KMS-11 (cell line): Measurements from ENCODE around the gene COA1.

Source experiments
- H2AFZ ChIP-seq: fragments of 200-600 bp; sonication (generic); 2 replicates; pipeline ENCODE4 v1.6.1; 2016; ENCODE audit warnings: antibody characterized with exemption, mixed run types, low read depth
- H3K27ac ChIP-seq: fragments of 200-600 bp; sonication (generic); 2 replicates; pipeline ENCODE4 v1.6.1; 2016; ENCODE audit warnings: mild to moderate bottlenecking, mixed run types
- H3K27me3 ChIP-seq: fragments of 200-600 bp; sonication (generic); 2 replicates; pipeline ENCODE4 v1.6.1; 2017; ENCODE audit warnings: mild to moderate bottlenecking, low read depth, mixed run types, moderate library complexity; ENCODE audit not compliant: insufficient read depth
- H3K36me3 ChIP-seq: fragments of 200-600 bp; sonication (generic); 2 replicates; pipeline ENCODE4 v1.6.1; 2017; ENCODE audit warnings: mild to moderate bottlenecking, mixed run types; ENCODE audit not compliant: insufficient read depth
- H3K4me1 ChIP-seq: fragments of 200-600 bp; sonication (generic); 2 replicates; pipeline ENCODE4 v1.6.1; 2016; ENCODE audit warnings: mild to moderate bottlenecking, low read depth, mixed run types; ENCODE audit not compliant: poor library complexity, severe bottlenecking
- H3K4me2 ChIP-seq: fragments of 200-600 bp; sonication (generic); 2 replicates; pipeline ENCODE4 v1.7.0; 2016; ENCODE audit warnings: mild to moderate bottlenecking, mixed run types
- H3K4me3 ChIP-seq: fragments of 200-600 bp; sonication (generic); IDR thresholded peaks from 2 replicates; pipeline ENCODE4 v1.6.1; 2017; ENCODE audit warnings: low read depth, low read length, mixed read lengths; ENCODE audit not compliant: insufficient read depth
- H3K79me2 ChIP-seq: fragments of 200-600 bp; sonication (generic); 2 replicates; pipeline ENCODE4 v1.6.1; 2016; ENCODE audit warnings: low read depth, mixed run types; ENCODE audit not compliant: insufficient read depth
- H3K9ac ChIP-seq: fragments of 200-600 bp; sonication (generic); 2 replicates; pipeline ENCODE4 v1.6.1; 2016; ENCODE audit warnings: mild to moderate bottlenecking, mixed run types
- H4K20me1 ChIP-seq: fragments of 200-600 bp; sonication (generic); 2 replicates; pipeline ENCODE4 v1.6.1; 2016; ENCODE audit warnings: mild to moderate bottlenecking, mixed run types; ENCODE audit not compliant: insufficient read depth
- CTCF ChIP-seq: fragments of 200-600 bp; sonication (generic); conservative IDR thresholded peaks from 2 replicates; pipeline ENCODE4 v1.6.1; 2017; ENCODE audit warnings: low read depth, mild to moderate bottlenecking, antibody characterized with exemption, low read length, moderate library complexity, mixed read lengths

The COA1 gene

GRCh38 chr7:43653891-43654504 is 75.3 kb downstream of the COA1 start:
- H2AFZ ChIP-seq, result no peak overlapping the region
- H3K4me2 ChIP-seq, result peak overlapping the region; percentile 47
- H4K20me1 ChIP-seq, result peaks cover 22% of the 10 kb centered on the region; the same call in 1 of the 2 replicates
- peaks cover 41% of the 10 kb centered on the region; the same call in 1 of the 2 replicates for H3K79me2 ChIP-seq
- H3K27ac ChIP-seq, result no peak overlapping the region
- H3K4me1 ChIP-seq, result peaks cover 72% of the 10 kb centered on the region
- H3K4me3 ChIP-seq, result no peak overlapping the region
- H3K9ac ChIP-seq, result no peak overlapping the region
- no peaks in the 10 kb centered on the region for H3K36me3 ChIP-seq
- no peak for TF ChIP-seq CTCF
- no peaks in the 10 kb centered on the region for H3K27me3 ChIP-seq

GRCh38 chr7:43653466-43653865 is 75.9 kb downstream of the COA1 start:
- Histone ChIP-seq H3K27ac (no peak overlapping the region), H3K4me1 (peaks cover 70% of the 10 kb centered on the region)

GRCh38 chr7:43652364-43652763 is 77.0 kb downstream of the COA1 start:
- no peak overlapping the region for H3K9ac ChIP-seq
- H4K20me1 ChIP-seq, result peaks cover 18% of the 10 kb centered on the region; the same call in 1 of the 2 replicates
- peak overlapping the region; percentile 24; the same call in 1 of the 2 replicates for H3K4me2 ChIP-seq
- H3K27me3 ChIP-seq, result no peaks in the 10 kb centered on the region
- H3K4me1 ChIP-seq, result peaks cover 78% of the 10 kb centered on the region
- no peak for TF ChIP-seq CTCF
- no peak overlapping the region for H2AFZ ChIP-seq
- H3K27ac ChIP-seq, result no peak overlapping the region
- H3K79me2 ChIP-seq, result peaks cover 47% of the 10 kb centered on the region; the same call in 1 of the 2 replicates
- no peak overlapping the region for H3K4me3 ChIP-seq
- H3K36me3 ChIP-seq, result no peaks in the 10 kb centered on the region

More at GRCh38 chr7:43653466-43653865, 75.9 kb downstream of the COA1 start:
- H3K36me3 ChIP-seq, result no peaks in the 10 kb centered on the region
- H3K4me3 ChIP-seq, result no peak overlapping the region
- peaks cover 42% of the 10 kb centered on the region; the same call in 1 of the 2 replicates for H3K79me2 ChIP-seq
- H4K20me1 ChIP-seq, result peaks cover 20% of the 10 kb centered on the region; the same call in 1 of the 2 replicates
- no peaks in the 10 kb centered on the region for H3K27me3 ChIP-seq
- TF ChIP-seq CTCF, result no peak
- H2AFZ ChIP-seq, result no peak overlapping the region
- peak overlapping the region; percentile 47 for H3K4me2 ChIP-seq
- no peak overlapping the region for H3K9ac ChIP-seq

GRCh38 chr7:43650457-43651052 is 78.8 kb downstream of the COA1 start:
- Histone ChIP-seq H3K27ac (peak overlapping the region; percentile 67; the same call in 1 of the 2 replicates), H3K27me3 (no peaks in the 10 kb centered on the region), H3K9ac (no peak overlapping the region), H3K36me3 (no peaks in the 10 kb centered on the region), H3K4me1 (peaks cover 96% of the 10 kb centered on the region), H3K79me2 (peaks cover 41% of the 10 kb centered on the region; the same call in 1 of the 2 replicates), H2AFZ (no peak overlapping the region), H3K4me3 (no peak overlapping the region), H4K20me1 (peaks cover 12% of the 10 kb centered on the region; the same call in 1 of the 2 replicates), H3K4me2 (peak overlapping the region; percentile 93)
- TF ChIP-seq CTCF, result no peak
